D721Med (cell line): Measurements from ENCODE around the gene FANCE.
"Not testable (repeated sequence)": the region's sequence is repeated elsewhere in the genome, so short reads cannot be mapped to it uniquely, and the experiment has no call there.

Source experiments
- DNase-seq: peaks from one replicate; pipeline ENCODE4 v3.0.0; 2011; ENCODE audit warnings: low spot score; ENCODE audit not compliant: insufficient read length
- FAIRE-seq: peaks from 2 replicates; lab custom pipeline; 2011; peaks lifted over from hg19 to GRCh38; lab: Jason Lieb, UNC
- TF ChIP-seq, protein P1 (sequence below): IDR thresholded peaks from 2 replicates; pipeline ENCODE4 v1.5.1; 2012; ENCODE audit warnings: mild to moderate bottlenecking, control low read depth; ENCODE audit not compliant: insufficient read depth; ENCODE audit errors: missing control alignments

Gene FANCE

GRCh38 chr6:35435074-35435837 lies 16.9 kb upstream of the FANCE start:
- TF ChIP-seq, protein P1, sequence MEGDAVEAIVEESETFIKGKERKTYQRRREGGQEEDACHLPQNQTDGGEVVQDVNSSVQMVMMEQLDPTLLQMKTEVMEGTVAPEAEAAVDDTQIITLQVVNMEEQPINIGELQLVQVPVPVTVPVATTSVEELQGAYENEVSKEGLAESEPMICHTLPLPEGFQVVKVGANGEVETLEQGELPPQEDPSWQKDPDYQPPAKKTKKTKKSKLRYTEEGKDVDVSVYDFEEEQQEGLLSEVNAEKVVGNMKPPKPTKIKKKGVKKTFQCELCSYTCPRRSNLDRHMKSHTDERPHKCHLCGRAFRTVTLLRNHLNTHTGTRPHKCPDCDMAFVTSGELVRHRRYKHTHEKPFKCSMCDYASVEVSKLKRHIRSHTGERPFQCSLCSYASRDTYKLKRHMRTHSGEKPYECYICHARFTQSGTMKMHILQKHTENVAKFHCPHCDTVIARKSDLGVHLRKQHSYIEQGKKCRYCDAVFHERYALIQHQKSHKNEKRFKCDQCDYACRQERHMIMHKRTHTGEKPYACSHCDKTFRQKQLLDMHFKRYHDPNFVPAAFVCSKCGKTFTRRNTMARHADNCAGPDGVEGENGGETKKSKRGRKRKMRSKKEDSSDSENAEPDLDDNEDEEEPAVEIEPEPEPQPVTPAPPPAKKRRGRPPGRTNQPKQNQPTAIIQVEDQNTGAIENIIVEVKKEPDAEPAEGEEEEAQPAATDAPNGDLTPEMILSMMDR = no peak
- no peak for FAIRE-seq
- no peak for DNase-seq

- DNase-seq (no peak), FAIRE-seq (no peak)
- TF ChIP-seq, protein P1 = no peak
Observed at GRCh38 chr6:35436071-35436857, 15.9 kb upstream of the FANCE start.

- not testable (repeated sequence) for FAIRE-seq, DNase-seq
Observed at GRCh38 chr6:35438378-35439065, 13.6 kb upstream of the FANCE start.

GRCh38 chr6:35439308-35439707 lies 12.8 kb upstream of the FANCE start:
- no peak for FAIRE-seq
- TF ChIP-seq, protein P1 = no peak
- DNase-seq = no peak

GRCh38 chr6:35441205-35441604 lies 10.9 kb upstream of the FANCE start:
- DNase-seq (no peak), FAIRE-seq (no peak)
- TF ChIP-seq, protein P1 = no peak

- no peak for FAIRE-seq
- no peak for DNase-seq
- TF ChIP-seq, protein P1 = no peak
Observed at GRCh38 chr6:35441642-35442041, 10.5 kb upstream of the FANCE start.

DNA sequence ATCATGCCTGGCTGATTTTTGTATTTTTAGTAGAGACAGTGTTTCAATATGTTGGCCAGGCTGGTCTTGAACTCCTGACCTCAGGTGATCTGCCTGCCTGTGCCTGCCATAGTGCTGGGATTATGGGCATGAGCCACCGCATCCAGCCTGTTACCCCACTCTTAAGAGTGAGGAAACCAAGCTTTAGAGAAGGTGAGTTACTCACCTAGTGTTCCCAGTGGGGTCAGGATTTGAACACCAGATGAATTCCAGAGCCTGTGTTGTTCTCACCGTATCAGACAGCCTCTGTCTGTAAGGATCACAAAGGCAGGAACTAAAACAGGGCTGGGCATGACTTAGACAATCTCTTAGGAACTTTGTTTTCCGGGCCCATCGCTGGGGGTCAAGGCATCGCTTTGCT lies 9.4 kb upstream of the FANCE start:
- FAIRE-seq (no peak), DNase-seq (no peak)
- TF ChIP-seq, protein P1 = no peak
